ENCODE results near the gene GOSR2.
"Not testable (repeated sequence)": the region's sequence is repeated elsewhere in the genome, so short reads cannot be mapped to it uniquely, and the experiment has no call there.

The GOSR2 gene

GRCh38 chr17:46984892-46985291 lies 61.9 kb downstream of the GOSR2 start:
- in situ Hi-C loops (cut with HindIII; ENCODE audit: low sequenced_read_pairs) = no loop called here

DNA sequence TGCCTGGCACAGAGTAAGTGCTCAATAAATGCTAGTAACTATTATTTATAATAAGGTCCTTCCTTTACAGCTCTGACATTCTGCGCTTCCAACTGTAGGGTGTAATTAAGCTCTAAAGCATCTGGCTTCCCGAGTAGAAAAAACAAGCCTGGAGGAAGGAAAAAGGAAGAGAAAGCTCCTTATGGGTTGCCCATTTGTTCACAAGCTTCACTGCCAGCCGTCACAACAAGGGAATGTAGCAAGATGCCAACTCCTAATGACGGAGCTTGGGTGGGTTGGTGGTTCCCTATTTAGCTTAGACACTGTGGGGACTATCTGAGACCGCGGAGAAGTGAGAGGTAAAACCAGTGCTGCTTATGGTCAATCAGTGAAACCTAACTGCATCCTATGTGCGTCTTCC lies 63.4 kb downstream of the GOSR2 start:
- in situ Hi-C loops (cut with HindIII; ENCODE audit: low sequenced_read_pairs) = no loop called here

DNA sequence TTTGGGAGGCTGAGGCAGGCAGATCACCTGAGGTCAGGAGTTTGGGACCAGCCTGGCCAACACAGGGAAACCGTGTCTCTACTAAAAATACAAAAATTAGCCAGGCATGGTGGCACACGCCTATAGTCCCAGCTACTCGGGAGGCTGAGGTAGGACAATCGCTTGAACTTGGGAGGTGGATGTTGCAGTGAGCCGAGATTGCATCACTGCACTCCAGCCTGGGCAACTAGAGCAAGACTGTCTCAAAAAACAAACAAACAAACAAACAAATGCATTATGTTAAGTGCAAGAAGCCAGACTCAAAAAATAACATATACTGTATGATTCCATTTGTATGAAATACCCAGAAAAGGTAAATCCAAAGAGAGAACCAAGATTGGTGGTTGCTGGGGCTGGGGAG lies 65.0 kb downstream of the GOSR2 start:
- in situ Hi-C loops (cut with HindIII; ENCODE audit: low sequenced_read_pairs) = not testable (repeated sequence)

- in situ Hi-C loops (cut with HindIII; ENCODE audit: low sequenced_read_pairs) = no loop called here
These were observed 66.9 kb downstream of the GOSR2 start for GRCh38 chr17:46989637-46990431.

DNA sequence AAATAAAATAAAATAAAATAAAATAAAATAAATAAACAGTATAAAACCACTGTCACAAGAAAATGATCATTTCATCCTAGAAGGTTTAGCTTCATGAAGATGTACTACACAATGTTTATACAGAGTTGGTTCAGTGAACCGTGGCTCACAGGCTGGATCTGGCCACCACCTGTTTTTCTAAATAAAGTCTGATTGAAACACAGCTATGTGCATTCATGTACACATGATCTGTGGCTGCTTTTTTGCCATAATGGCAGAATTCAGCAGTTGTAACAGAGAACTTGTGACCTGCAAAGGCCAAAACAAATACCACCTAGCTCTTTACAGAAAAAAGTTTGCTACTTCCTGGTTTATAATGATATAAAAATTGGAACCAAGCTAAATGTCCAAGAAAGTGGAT lies 68.7 kb downstream of the GOSR2 start:
- in situ Hi-C loops (cut with HindIII; ENCODE audit: low sequenced_read_pairs) = no loop called here
